Measurements from ENCODE around the gene PLEKHM1.
"Not testable (repeated sequence)": the region's sequence is repeated elsewhere in the genome, so short reads cannot be mapped to it uniquely, and the experiment has no call there.

PLEKHM1 gene

GRCh38 chr17:45452329-45453224 lies 37.9 kb downstream of the PLEKHM1 start:
- not testable (repeated sequence) for H3K4me1 ChIP-seq (ENCODE audit: control insufficient read depth in 1 of 2, insufficient read depth in 1 of 2, low read depth in 1 of 2, low read length in 1 of 2); H3K27me3 ChIP-seq; H3K4me3 ChIP-seq (ENCODE audit: low read depth in 1 of 2, low read length in 1 of 2); H3K9me3 ChIP-seq; H3K27ac ChIP-seq
- peaks cover 86% of the 10 kb centered on the region for H3K36me3 ChIP-seq

- not testable (repeated sequence) for H3K27me3 ChIP-seq; H3K4me1 ChIP-seq (ENCODE audit: control insufficient read depth in 1 of 2, insufficient read depth in 1 of 2, low read depth in 1 of 2, low read length in 1 of 2); H3K27ac ChIP-seq; H3K4me3 ChIP-seq (ENCODE audit: low read depth in 1 of 2, low read length in 1 of 2); H3K9me3 ChIP-seq
- H3K36me3 ChIP-seq: peaks cover 87% of the 10 kb centered on the region
Observed at GRCh38 chr17:45451660-45452059, 38.9 kb downstream of the PLEKHM1 start.

- Histone ChIP-seq H3K4me1 (ENCODE audit: control insufficient read depth in 1 of 2, insufficient read depth in 1 of 2, low read depth in 1 of 2, low read length in 1 of 2) (peaks cover 0 to 3% of the 10 kb centered on the region in 2 experiments), H3K27ac (no peak overlapping the region), H3K36me3 (peaks cover 84% of the 10 kb centered on the region), H3K27me3 (no peaks in the 10 kb centered on the region), H3K9me3 (no peaks in the 10 kb centered on the region), H3K4me3 (ENCODE audit: low read depth in 1 of 2, low read length in 1 of 2) (no peak overlapping the region)
- TF ChIP-seq CTCF (IDR thresholded peaks at IDR 0.05): no peak
Observed at GRCh38 chr17:45451131-45451530, 39.4 kb downstream of the PLEKHM1 start.

GRCh38 chr17:45449708-45450329 lies 40.7 kb downstream of the PLEKHM1 start:
- not testable (repeated sequence) for H3K9me3 ChIP-seq; H3K27me3 ChIP-seq; H3K27ac ChIP-seq; H3K4me3 ChIP-seq (ENCODE audit: low read depth in 1 of 2, low read length in 1 of 2); H3K4me1 ChIP-seq (ENCODE audit: control insufficient read depth in 1 of 2, insufficient read depth in 1 of 2, low read depth in 1 of 2, low read length in 1 of 2)
- peaks cover 86% of the 10 kb centered on the region for H3K36me3 ChIP-seq

GRCh38 chr17:45449260-45449659 lies 41.3 kb downstream of the PLEKHM1 start:
- H3K4me1 ChIP-seq (ENCODE audit: control insufficient read depth in 1 of 2, insufficient read depth in 1 of 2, low read depth in 1 of 2, low read length in 1 of 2); H3K9me3 ChIP-seq; H3K27me3 ChIP-seq; H3K27ac ChIP-seq; H3K4me3 ChIP-seq (ENCODE audit: low read depth in 1 of 2, low read length in 1 of 2): not testable (repeated sequence)
- H3K36me3 ChIP-seq: peaks cover 84% of the 10 kb centered on the region

GRCh38 chr17:45448483-45448882 lies 42.0 kb downstream of the PLEKHM1 start:
- not testable (repeated sequence) for H3K4me1 ChIP-seq (ENCODE audit: control insufficient read depth in 1 of 2, insufficient read depth in 1 of 2, low read depth in 1 of 2, low read length in 1 of 2); H3K27me3 ChIP-seq; H3K4me3 ChIP-seq (ENCODE audit: low read depth in 1 of 2, low read length in 1 of 2); H3K9me3 ChIP-seq
- peaks cover 84% of the 10 kb centered on the region for H3K36me3 ChIP-seq
- H3K27ac ChIP-seq: peak overlapping the region; percentile 46

- H3K27me3 ChIP-seq; H3K9me3 ChIP-seq; H3K4me1 ChIP-seq (ENCODE audit: control insufficient read depth in 1 of 2, insufficient read depth in 1 of 2, low read depth in 1 of 2, low read length in 1 of 2); H3K4me3 ChIP-seq (ENCODE audit: low read depth in 1 of 2, low read length in 1 of 2): not testable (repeated sequence)
- Histone ChIP-seq H3K27ac (peak overlapping the region; percentile 46), H3K36me3 (peaks cover 84% of the 10 kb centered on the region)
Observed at GRCh38 chr17:45448066-45448465, 42.5 kb downstream of the PLEKHM1 start.

- H3K27me3 ChIP-seq; H3K4me1 ChIP-seq (ENCODE audit: control insufficient read depth in 1 of 2, insufficient read depth in 1 of 2, low read depth in 1 of 2, low read length in 1 of 2); H3K9me3 ChIP-seq; H3K4me3 ChIP-seq (ENCODE audit: low read depth in 1 of 2, low read length in 1 of 2): not testable (repeated sequence)
- H3K27ac ChIP-seq: peak overlapping the region; percentile 46
- peaks cover 80% of the 10 kb centered on the region for H3K36me3 ChIP-seq
Observed at GRCh38 chr17:45447650-45448049, 42.9 kb downstream of the PLEKHM1 start.

GRCh38 chr17:45446872-45447625 lies 43.5 kb downstream of the PLEKHM1 start:
- H3K9me3 ChIP-seq; H3K4me1 ChIP-seq (ENCODE audit: control insufficient read depth in 1 of 2, insufficient read depth in 1 of 2, low read depth in 1 of 2, low read length in 1 of 2); H3K27me3 ChIP-seq; H3K4me3 ChIP-seq (ENCODE audit: low read depth in 1 of 2, low read length in 1 of 2): not testable (repeated sequence)
- peaks cover 83% of the 10 kb centered on the region for H3K36me3 ChIP-seq
- H3K27ac ChIP-seq: peak overlapping the region; percentile 46

GRCh38 chr17:45445901-45446743 lies 44.4 kb downstream of the PLEKHM1 start:
- peaks cover 84% of the 10 kb centered on the region for H3K36me3 ChIP-seq

GRCh38 chr17:45444856-45445820 lies 45.4 kb downstream of the PLEKHM1 start:
- H3K27me3 ChIP-seq; H3K27ac ChIP-seq; H3K4me3 ChIP-seq (ENCODE audit: low read depth in 1 of 2, low read length in 1 of 2); H3K9me3 ChIP-seq; H3K4me1 ChIP-seq (ENCODE audit: control insufficient read depth in 1 of 2, insufficient read depth in 1 of 2, low read depth in 1 of 2, low read length in 1 of 2): not testable (repeated sequence)
- peaks cover 87% of the 10 kb centered on the region for H3K36me3 ChIP-seq

More at GRCh38 chr17:45445901-45446743, 44.4 kb downstream of the PLEKHM1 start:
- not testable (repeated sequence) for H3K27me3 ChIP-seq; H3K4me1 ChIP-seq (ENCODE audit: control insufficient read depth in 1 of 2, insufficient read depth in 1 of 2, low read depth in 1 of 2, low read length in 1 of 2); H3K9me3 ChIP-seq; H3K4me3 ChIP-seq (ENCODE audit: low read depth in 1 of 2, low read length in 1 of 2)
- peak overlapping the region; percentile 36 for H3K27ac ChIP-seq
